ENCODE results near the gene GVQW3. TPM values are rescaled to one million over a fixed set of nuclear protein-coding genes. Genes with fewer than 3 reads are reported as not detected.

Gene GVQW3
- total and polyA plus RNA-seq, 2 of the 13 experiments (the other 11 are each of a cell fraction or from before 2014, with no cell fraction given), result 5.0 to 5.6 TPM

GRCh38 chr11:76444384-76445120, 63.4 kb downstream of the GVQW3 start, which contains the start of gene EMSY (continued):
- TF ChIP-seq ZNF3 (CRISPR knock-in tag; IDR thresholded peaks at IDR 0.05) (0 out of 2 replicates have a peak, but pooled peaks have one; percentile 21), PHF20 (CRISPR knock-in tag; IDR thresholded peaks at IDR 0.05) (peak; percentile 70), ZNF274 (CRISPR knock-in tag; IDR thresholded peaks at IDR 0.05) (0 out of 2 replicates have a peak, but pooled peaks have one; percentile 51), PTBP1 (IDR thresholded peaks at IDR 0.05; ENCODE audit: low read depth, low read length, poor library complexity, severe bottlenecking) (no peak), ZMAT5 (CRISPR knock-in tag; IDR thresholded peaks at IDR 0.05; ENCODE audit: borderline replicate concordance, low read depth) (no peak), ATF6 (CRISPR knock-in tag; conservative IDR thresholded peaks at IDR 0.05) (no peak; the same call in 1 of the 2 replicates), GABPB1 (CRISPR knock-in tag; IDR thresholded peaks at IDR 0.05) (peak; percentile 82), ZNF547 (CRISPR knock-in tag; IDR thresholded peaks at IDR 0.05) (no peak), NR0B2 (CRISPR knock-in tag; IDR thresholded peaks at IDR 0.05) (peak; percentile 73), KDM2A (CRISPR knock-in tag; IDR thresholded peaks at IDR 0.05; ENCODE audit: borderline replicate concordance, low read depth) (peak; percentile 75; the same call in 1 of the 2 replicates), GATA4 (IDR thresholded peaks at IDR 0.05; ENCODE audit: borderline replicate concordance, low read depth) (peak; percentile 73; the same call in 1 of the 2 replicates), ZNF33A (CRISPR knock-in tag; IDR thresholded peaks at IDR 0.05; ENCODE audit: borderline replicate concordance) (no peak), PLRG1 (conservative IDR thresholded peaks at IDR 0.05) (no peak), ZNF770 (CRISPR knock-in tag; IDR thresholded peaks at IDR 0.05) (peak; percentile 36; the same call in 1 of the 2 replicates), ZNF790 (CRISPR knock-in tag; IDR thresholded peaks at IDR 0.05; ENCODE audit: borderline replicate concordance) (no peak), ZNF335 (CRISPR knock-in tag; IDR thresholded peaks at IDR 0.05) (no peak), ZNF24 (IDR thresholded peaks at IDR 0.05) (no peak), FOSL2 (CRISPR knock-in tag; IDR thresholded peaks at IDR 0.05) (peak; percentile 9; the same call in 1 of the 2 replicates), ATF3 (CRISPR knock-in tag; IDR thresholded peaks at IDR 0.05) (peak; percentile 65; the same call in 1 of the 2 replicates), ZNF549 (CRISPR knock-in tag; IDR thresholded peaks at IDR 0.05) (no peak), HNRNPLL (IDR thresholded peaks at IDR 0.05; ENCODE audit: low read depth, low read length, poor library complexity, severe bottlenecking) (peak; percentile 99), PCBP2 (optimal IDR thresholded peaks at IDR 0.05; ENCODE audit: low read depth, low read length, poor library complexity, severe bottlenecking) (no peak), ELK4 (CRISPR knock-in tag; IDR thresholded peaks at IDR 0.05; ENCODE audit: borderline replicate concordance) (no peak), ATF1 (CRISPR knock-in tag; IDR thresholded peaks at IDR 0.05) (peak; percentile 93)
